Neural cell (in vitro differentiated cells): ENCODE results near the gene S100A16.

ENCODE experiments used
- POLR2AphosphoS5 ChIP-seq: IDR thresholded peaks from 2 replicates; pipeline ENCODE4 v1.6.1; 2012
- TF ChIP-seq, protein P1 (sequence below): fragments of 450-650 bp; IDR thresholded peaks from 2 replicates; pipeline ENCODE4 v1.5.1; 2014; ENCODE audit warnings: antibody characterized with exemption, mild to moderate bottlenecking, moderate library complexity; ENCODE audit not compliant: poor library complexity, severe bottlenecking

DNA sequence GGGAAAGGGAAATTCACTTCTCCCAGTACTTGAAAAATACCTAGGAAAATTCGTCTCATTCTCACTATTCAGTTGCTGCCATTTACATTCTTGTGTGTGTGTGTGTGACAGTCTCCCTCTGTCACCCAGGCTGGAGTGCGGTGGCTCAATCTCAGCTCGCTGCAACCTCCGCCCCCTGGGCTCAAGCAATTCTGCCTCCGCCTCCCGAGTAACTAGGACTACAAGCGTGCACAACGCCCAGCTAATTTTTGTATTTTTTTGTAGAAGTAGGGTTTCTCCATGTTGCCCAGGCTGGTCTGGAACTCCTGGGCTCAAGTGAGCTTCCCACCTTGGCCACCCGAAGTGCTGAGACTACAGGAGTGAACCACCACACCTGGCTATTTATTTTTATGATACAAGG lies 46.7 kb upstream of the S100A16 start:
- TF ChIP-seq POLR2AphosphoS5: no peak
- TF ChIP-seq, protein P1, sequence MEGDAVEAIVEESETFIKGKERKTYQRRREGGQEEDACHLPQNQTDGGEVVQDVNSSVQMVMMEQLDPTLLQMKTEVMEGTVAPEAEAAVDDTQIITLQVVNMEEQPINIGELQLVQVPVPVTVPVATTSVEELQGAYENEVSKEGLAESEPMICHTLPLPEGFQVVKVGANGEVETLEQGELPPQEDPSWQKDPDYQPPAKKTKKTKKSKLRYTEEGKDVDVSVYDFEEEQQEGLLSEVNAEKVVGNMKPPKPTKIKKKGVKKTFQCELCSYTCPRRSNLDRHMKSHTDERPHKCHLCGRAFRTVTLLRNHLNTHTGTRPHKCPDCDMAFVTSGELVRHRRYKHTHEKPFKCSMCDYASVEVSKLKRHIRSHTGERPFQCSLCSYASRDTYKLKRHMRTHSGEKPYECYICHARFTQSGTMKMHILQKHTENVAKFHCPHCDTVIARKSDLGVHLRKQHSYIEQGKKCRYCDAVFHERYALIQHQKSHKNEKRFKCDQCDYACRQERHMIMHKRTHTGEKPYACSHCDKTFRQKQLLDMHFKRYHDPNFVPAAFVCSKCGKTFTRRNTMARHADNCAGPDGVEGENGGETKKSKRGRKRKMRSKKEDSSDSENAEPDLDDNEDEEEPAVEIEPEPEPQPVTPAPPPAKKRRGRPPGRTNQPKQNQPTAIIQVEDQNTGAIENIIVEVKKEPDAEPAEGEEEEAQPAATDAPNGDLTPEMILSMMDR: no peak
